CD14-positive monocyte (primary cell): Measurements from ENCODE around the gene NOX3. TPM values are rescaled to one million over a fixed set of nuclear protein-coding genes. Genes with fewer than 3 reads are reported as not detected.

Experiments used
- DNase-seq, 3 donors: peaks; one replicate each; pipeline ENCODE4 v3.0.0-alpha.2; 2011 to 2022
- H2AFZ ChIP-seq: 2 replicates; pipeline ENCODE4 v1.6.0; 2012; ENCODE audit warnings: mild to moderate bottlenecking, low read depth, low read length, inconsistent platforms; ENCODE audit not compliant: insufficient read depth, poor library complexity, severe bottlenecking
- H3K27ac ChIP-seq, 2 donors: 1 replicate in 1 of 2; 2 replicates in 1 of 2; pipeline ENCODE4 v1.5.1; 2012 to 2013; ENCODE audit warnings: low read length in 2 of 2, control low read depth in 1 of 2, inconsistent platforms in 1 of 2, low read depth in 1 of 2, mild to moderate bottlenecking in 1 of 2
- H3K27me3 ChIP-seq, 2 donors: one replicate each; pipeline versions ENCODE4 v1.6.0 to v1.6.1; 2011 to 2013; ENCODE audit warnings: low read length in 2 of 2; ENCODE audit not compliant: control insufficient read depth in 2 of 2, insufficient read depth in 2 of 2
- H3K36me3 ChIP-seq, 2 donors: replicated peaks in 1 of 2; 1 replicate in 1 of 2; 2 replicates in 1 of 2; pipeline versions ENCODE4 v1.5.1 to v1.6.1; 2012 to 2013; ENCODE audit warnings: low read length in 2 of 2, control low read depth in 1 of 2, inconsistent platforms in 1 of 2, mild to moderate bottlenecking in 1 of 2; ENCODE audit not compliant: insufficient read depth in 2 of 2, control insufficient read depth in 1 of 2
- H3K4me1 ChIP-seq, 2 donors: 1 replicate in 1 of 2; 2 replicates in 1 of 2; pipeline versions ENCODE4 v1.5.1 to v1.6.1; 2012 to 2013; ENCODE audit warnings: low read length in 2 of 2, control low read depth in 1 of 2, inconsistent platforms in 1 of 2, mild to moderate bottlenecking in 1 of 2, moderate library complexity in 1 of 2; ENCODE audit not compliant: insufficient read depth in 2 of 2, control insufficient read depth in 1 of 2
- H3K4me2 ChIP-seq: replicated peaks from 2 replicates; pipeline ENCODE3; 2012; ENCODE audit warnings: low read length, moderate library complexity, mild to moderate bottlenecking; ENCODE audit not compliant: poor library complexity, severe bottlenecking; ENCODE audit errors: extremely low read depth
- H3K4me3 ChIP-seq, 3 experiments: fragments of 200-600 bp in 1 of 3; sonication (generic) in 1 of 3; replicated peaks in 1 of 3; 1 replicate in 2 of 3; 2 replicates in 1 of 3; pipeline ENCODE4 v1.5.1; 2011 to 2013; ENCODE audit warnings: low read length in 3 of 3, mild to moderate bottlenecking in 3 of 3, control low read depth in 2 of 3, low read depth in 2 of 3, inconsistent platforms in 1 of 3, moderate library complexity in 1 of 3
- H3K79me2 ChIP-seq: 2 replicates; pipeline ENCODE4 v1.6.0; 2012; ENCODE audit warnings: mild to moderate bottlenecking, control low read depth, inconsistent platforms, low read length, moderate library complexity; ENCODE audit not compliant: insufficient read depth
- H3K9ac ChIP-seq: 2 replicates; pipeline ENCODE4 v1.6.0; 2017; ENCODE audit warnings: low read length, mild to moderate bottlenecking; ENCODE audit not compliant: insufficient read depth, poor library complexity, severe bottlenecking
- H3K9me3 ChIP-seq, 2 donors: replicated peaks in 1 of 2; 1 replicate in 1 of 2; 2 replicates in 1 of 2; pipeline versions ENCODE4 v1.5.1 to v1.6.1; 2012 to 2013; ENCODE audit warnings: low read length in 2 of 2, control low read depth in 1 of 2; ENCODE audit not compliant: control insufficient read depth in 1 of 2, insufficient read depth in 1 of 2
- H4K20me1 ChIP-seq: 2 replicates; pipeline ENCODE4 v1.6.0; 2012; ENCODE audit warnings: mild to moderate bottlenecking, low read length, control low read depth, moderate library complexity; ENCODE audit not compliant: insufficient read depth
- H3K27ac Mint-ChIP-seq, 7 donors: one replicate each; pipeline ENCODE4 v1.8.0; 2020; ENCODE audit warnings: mild to moderate bottlenecking in 7 of 7, mixed read lengths in 7 of 7, moderate library complexity in 6 of 7, inconsistent platforms in 2 of 7
- H3K27me3 Mint-ChIP-seq, 3 donors: one replicate each; pipeline ENCODE4 v1.8.0; 2021 to 2022; ENCODE audit warnings: low read depth in 3 of 3, mild to moderate bottlenecking in 3 of 3, mixed read lengths in 3 of 3, moderate library complexity in 3 of 3, inconsistent platforms in 1 of 3
- H3K36me3 Mint-ChIP-seq, 2 donors: one replicate each; pipeline ENCODE4 v1.8.0; 2020; ENCODE audit warnings: mixed read lengths in 2 of 2, inconsistent platforms in 1 of 2, mild to moderate bottlenecking in 1 of 2
- H3K4me1 Mint-ChIP-seq: one replicate; pipeline ENCODE4 v1.8.0; 2020; ENCODE audit warnings: mild to moderate bottlenecking, mixed read lengths
- H3K4me3 Mint-ChIP-seq, 2 donors: one replicate each; pipeline ENCODE4 v1.8.0; 2020; ENCODE audit warnings: mild to moderate bottlenecking in 2 of 2, mixed read lengths in 2 of 2, moderate library complexity in 1 of 2
- H3K9me3 Mint-ChIP-seq, 7 donors: one replicate each; pipeline ENCODE4 v1.8.0; 2020 to 2022; ENCODE audit warnings: mixed read lengths in 7 of 7, mild to moderate bottlenecking in 6 of 7, moderate library complexity in 6 of 7, inconsistent platforms in 2 of 7
- CTCF ChIP-seq: fragments of 200-600 bp; IDR thresholded peaks from one replicate; pipeline ENCODE4 v1.8.0; 2022; ENCODE audit warnings: antibody characterized with exemption, mild to moderate bottlenecking
- WGBS: methylation state at CpG from one replicate; pipeline ENCODE4 v1.1.5; 2013; ENCODE audit warnings: missing lambda C conversion rate; ENCODE audit not compliant: insufficient coverage; 5-methylcytosine and 5-hydroxymethylcytosine counted together
- intact Hi-C, 2 donors: fragments of 100-400 bp; cut with micrococcal nuclease; formaldehyde crosslinking; loops; one replicate each; pipeline versions ENCODE4 v1.15.0 to v1.15.1; 2023
- polyA plus RNA-seq, 3 donors: library from polyadenylated mRNA; depleted of rRNA in 1 of 3; unstranded in 2 of 3; stranded (reverse) in 1 of 3; fragments of 300-500 nt in 2 of 3; fragments of >200 nt in 1 of 3; fragmentation: Illumina TruSeq in 2 of 3; gene quantifications; 1 replicate in 2 of 3; 2 replicates in 1 of 3; pipeline ENCODE4 v1.2.3, GENCODE V29; 2012 to 2021

The NOX3 gene
- polyA plus RNA-seq, 3 donors = not detected

- intact Hi-C loops = loop anchor here in 1 of 2 donors (10.0 kb wide), 1 partner anchor 102 kb away; no protein-coding TSS in a partner anchor
- no peaks in the 10 kb centered on the region for H3K36me3 Mint-ChIP-seq
- no peak overlapping the region for H3K27ac ChIP-seq
- WGBS = 92% methylated on average over 3 of the region's 3 CpGs
- no peaks in the 10 kb centered on the region for H3K27me3 ChIP-seq
- H3K79me2 ChIP-seq = no peaks in the 10 kb centered on the region
- H2AFZ ChIP-seq = no peak overlapping the region
- no peak overlapping the region for H3K4me2 ChIP-seq
- no peaks in the 10 kb centered on the region for H3K9me3 ChIP-seq
- H3K27me3 Mint-ChIP-seq = peaks cover 0 to 1% (median 0%) of the 10 kb centered on the region in 3 donors
- H3K4me3 Mint-ChIP-seq = no peak overlapping the region
- H3K9ac ChIP-seq = no peak overlapping the region
- H3K27ac Mint-ChIP-seq = no peak overlapping the region
- TF ChIP-seq CTCF = no peak
- no peak for DNase-seq
- H3K4me1 ChIP-seq = no peaks in the 10 kb centered on the region
- H4K20me1 ChIP-seq = no peaks in the 10 kb centered on the region
- H3K9me3 Mint-ChIP-seq = no peaks in the 10 kb centered on the region
- no peak overlapping the region for H3K4me3 ChIP-seq
- no peaks in the 10 kb centered on the region for H3K36me3 ChIP-seq
- H3K4me1 Mint-ChIP-seq = no peaks in the 10 kb centered on the region
These were observed 29.2 kb downstream of the NOX3 start for GRCh38 chr6:155426408-155426945.

GRCh38 chr6:155424181-155424580, 31.5 kb downstream of the NOX3 start:
- H3K4me1 ChIP-seq = peaks cover under 1 to 2% of the 10 kb centered on the region in 2 donors
- H3K36me3 ChIP-seq = no peaks in the 10 kb centered on the region
- no CpG with 5 or more reads among the region's 2 CpGs for WGBS
- H3K4me2 ChIP-seq = no peak overlapping the region
- intact Hi-C loops = loop anchor here in 1 of 2 donors (10.0 kb wide), 1 partner anchor 99 kb away; no protein-coding TSS in a partner anchor
- no peak for TF ChIP-seq CTCF
- Mint-ChIP-seq H3K36me3 (no peaks in the 10 kb centered on the region), H3K4me3 (no peak overlapping the region), H3K27me3 (peaks cover 0 to 1% (median 0%) of the 10 kb centered on the region in 3 donors), H3K4me1 (peaks cover under 1% of the 10 kb centered on the region), H3K9me3 (no peaks in the 10 kb centered on the region), H3K27ac (no peak overlapping the region)
- no peaks in the 10 kb centered on the region for H3K27me3 ChIP-seq
- no peak overlapping the region for H3K27ac ChIP-seq
- H2AFZ ChIP-seq = no peak overlapping the region
- no peaks in the 10 kb centered on the region for H3K9me3 ChIP-seq
- no peak overlapping the region for H3K4me3 ChIP-seq
- H3K79me2 ChIP-seq = no peaks in the 10 kb centered on the region
- no peak overlapping the region for H3K9ac ChIP-seq
- no peaks in the 10 kb centered on the region for H4K20me1 ChIP-seq
- DNase-seq = no peak
